Measurements from ENCODE around the gene IL10.
A peak's percentile ranks its signal among the peaks of the same experiment; 100 is the strongest.
"Not testable (repeated sequence)": the region's sequence is repeated elsewhere in the genome, so short reads cannot be mapped to it uniquely, and the experiment has no call there.

Gene IL10

GRCh38 chr1:206782448-206782847 lies 10.2 kb upstream of the IL10 start:
- POLR2A ChIA-PET = no interaction called here
- DNase-seq (ENCODE audit: extremely low spot score) = peak; percentile 48
- TF ChIP-seq CTCF (IDR thresholded peaks at IDR 0.05; ENCODE audit: control extremely low read depth, extremely low read depth, low read depth, missing control alignments) = no peak
- CTCF ChIA-PET = interaction anchor here (0.5 to 12.0 kb wide), 5 partner anchors 9 to 152 kb away, joined by 3 to 132 read pairs (median 3); partner anchors contain the start of genes IL10 and IL19

- POLR2A ChIA-PET = no interaction called here
- DNase-seq (ENCODE audit: extremely low spot score) = no peak
- no peak for TF ChIP-seq CTCF (IDR thresholded peaks at IDR 0.05; ENCODE audit: control extremely low read depth, extremely low read depth, low read depth, missing control alignments)
- CTCF ChIA-PET = interaction anchor here (1.7 to 16.5 kb wide), 3 partner anchors 6 to 23 kb away, joined by 4 to 288 read pairs (median 132); partner anchors contain the start of genes IL10 and IL19
These were observed 7.3 kb upstream of the IL10 start for GRCh38 chr1:206779638-206780037.

- ChIA-PET CTCF (interaction anchor here (1.0 to 16.5 kb wide), 5 partner anchors 7 to 66 kb away, joined by 3 to 288 read pairs (median 9); no protein-coding TSS in a partner anchor), POLR2A (interaction anchor here (0.6 kb wide), 1 partner anchor 326 kb away, joined by 5 read pairs; no protein-coding TSS in a partner anchor)
- not testable (repeated sequence) for DNase-seq (ENCODE audit: extremely low spot score)
These were observed 6.6 kb upstream of the IL10 start for GRCh38 chr1:206778911-206779310.

- no peak for DNase-seq (ENCODE audit: extremely low spot score)
- no peak for TF ChIP-seq CTCF (IDR thresholded peaks at IDR 0.05; ENCODE audit: control extremely low read depth, extremely low read depth, low read depth, missing control alignments)
- ChIA-PET POLR2A (no interaction called here), CTCF (interaction anchor here (1.0 to 16.5 kb wide), 8 partner anchors 8 to 65 kb away, joined by 3 to 288 read pairs (median 5); no protein-coding TSS in a partner anchor)
These were observed 5.7 kb upstream of the IL10 start for GRCh38 chr1:206778031-206778430.

- TF ChIP-seq CTCF (IDR thresholded peaks at IDR 0.05; ENCODE audit: control extremely low read depth, extremely low read depth, low read depth, missing control alignments) = no peak
- POLR2A ChIA-PET = interaction anchor here (0.6 kb wide), 1 partner anchor 149 kb away, joined by 7 read pairs; no protein-coding TSS in a partner anchor
These were observed 3.9 kb upstream of the IL10 start for GRCh38 chr1:206776229-206776628.

GRCh38 chr1:206774093-206774492 lies 1.8 kb upstream of the IL10 start:
- DNase-seq (ENCODE audit: extremely low spot score) = no peak
- ChIA-PET CTCF (interaction anchor here (1.1 to 16.5 kb wide), 8 partner anchors 9 to 207 kb away, joined by 3 to 288 read pairs (median 6); no protein-coding TSS in a partner anchor), POLR2A (no interaction called here)
- TF ChIP-seq CTCF (IDR thresholded peaks at IDR 0.05; ENCODE audit: control extremely low read depth, extremely low read depth, low read depth, missing control alignments) = no peak

More at GRCh38 chr1:206776229-206776628, 3.9 kb upstream of the IL10 start:
- DNase-seq (ENCODE audit: extremely low spot score) = no peak
- CTCF ChIA-PET = interaction anchor here (1.3 to 16.5 kb wide), 4 partner anchors 8 to 35 kb away, joined by 4 to 288 read pairs (median 70); no protein-coding TSS in a partner anchor

- TF ChIP-seq CTCF (IDR thresholded peaks at IDR 0.05; ENCODE audit: control extremely low read depth, extremely low read depth, low read depth, missing control alignments) = no peak
- POLR2A ChIA-PET = no interaction called here
- no peak for DNase-seq (ENCODE audit: extremely low spot score)
- CTCF ChIA-PET = interaction anchor here (0.7 to 16.5 kb wide), 8 partner anchors 11 to 164 kb away, joined by 3 to 288 read pairs (median 25); no protein-coding TSS in a partner anchor
These were observed 979 bp downstream of the IL10 start for GRCh38 chr1:206771338-206771692.
